ENCODE data around the gene IGF1R. TPM values are rescaled to one million over a fixed set of nuclear protein-coding genes. Genes with fewer than 3 reads are reported as not detected.

The IGF1R gene
- total RNA-seq, 1 donor from 2014 or later, result 151 TPM

DNA sequence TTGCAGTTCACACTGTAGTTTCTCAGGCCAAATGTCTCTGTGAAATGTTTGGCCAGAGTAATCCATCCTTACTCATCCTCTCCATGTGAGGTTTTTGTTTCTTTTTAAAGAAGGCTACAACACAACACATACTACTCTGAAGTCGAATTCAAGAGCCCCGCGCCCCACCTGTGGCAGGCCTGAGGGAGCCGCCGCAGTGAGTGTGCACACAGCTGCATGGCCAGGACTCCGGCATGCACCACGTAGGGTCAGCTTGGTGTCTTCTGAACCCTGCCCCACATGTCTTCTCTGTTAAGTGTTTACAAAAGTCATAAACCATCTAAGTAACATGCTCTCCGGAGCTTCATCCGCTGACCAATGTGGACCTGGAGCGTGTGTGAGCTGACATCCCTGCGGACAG, 300.6 kb downstream of the IGF1R start:
- no peaks in the 10 kb centered on the region for H3K27me3 ChIP-seq
- peaks cover 13 to 52% of the 10 kb centered on the region in 2 donors for H3K4me1 ChIP-seq
- DNase-seq (ENCODE audit: low spot score in 2 of 2), result no peak
- no peak overlapping the region for H3K4me3 ChIP-seq
- H3K27ac ChIP-seq, result peak overlapping the region; percentile 93 to 95
- H3K9me3 ChIP-seq, result no peaks in the 10 kb centered on the region
- intact Hi-C loops (cut with DNase I), result loop anchor here (5.0 kb wide), 1 partner anchor 72 kb away; no protein-coding TSS in a partner anchor
- H3K36me3 ChIP-seq, result peaks cover 37 to 53% of the 10 kb centered on the region in 2 donors
- TF ChIP-seq, protein P1, sequence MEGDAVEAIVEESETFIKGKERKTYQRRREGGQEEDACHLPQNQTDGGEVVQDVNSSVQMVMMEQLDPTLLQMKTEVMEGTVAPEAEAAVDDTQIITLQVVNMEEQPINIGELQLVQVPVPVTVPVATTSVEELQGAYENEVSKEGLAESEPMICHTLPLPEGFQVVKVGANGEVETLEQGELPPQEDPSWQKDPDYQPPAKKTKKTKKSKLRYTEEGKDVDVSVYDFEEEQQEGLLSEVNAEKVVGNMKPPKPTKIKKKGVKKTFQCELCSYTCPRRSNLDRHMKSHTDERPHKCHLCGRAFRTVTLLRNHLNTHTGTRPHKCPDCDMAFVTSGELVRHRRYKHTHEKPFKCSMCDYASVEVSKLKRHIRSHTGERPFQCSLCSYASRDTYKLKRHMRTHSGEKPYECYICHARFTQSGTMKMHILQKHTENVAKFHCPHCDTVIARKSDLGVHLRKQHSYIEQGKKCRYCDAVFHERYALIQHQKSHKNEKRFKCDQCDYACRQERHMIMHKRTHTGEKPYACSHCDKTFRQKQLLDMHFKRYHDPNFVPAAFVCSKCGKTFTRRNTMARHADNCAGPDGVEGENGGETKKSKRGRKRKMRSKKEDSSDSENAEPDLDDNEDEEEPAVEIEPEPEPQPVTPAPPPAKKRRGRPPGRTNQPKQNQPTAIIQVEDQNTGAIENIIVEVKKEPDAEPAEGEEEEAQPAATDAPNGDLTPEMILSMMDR (IDR thresholded peaks at IDR 0.05), result no peak

DNA sequence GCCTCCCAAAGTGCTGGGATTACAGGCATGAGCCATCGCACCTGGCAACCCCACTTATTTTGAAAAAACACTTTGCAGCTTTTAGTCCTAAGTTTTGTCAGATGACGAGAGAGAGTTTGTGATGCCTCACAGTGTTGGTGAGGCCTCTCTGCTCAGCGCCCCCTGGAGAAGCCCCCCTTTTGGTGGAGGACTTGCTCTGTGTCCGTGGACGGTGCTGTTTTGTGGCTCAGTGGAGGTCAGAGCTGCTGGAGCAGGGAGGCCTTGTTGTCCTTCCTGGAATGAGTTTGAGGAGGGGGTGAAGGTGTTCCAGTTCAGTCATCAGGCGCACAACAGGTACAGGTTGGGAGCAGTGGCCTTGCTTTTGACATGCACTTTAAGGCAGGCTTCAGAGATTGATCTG, 301.3 kb downstream of the IGF1R start:
- no peak for DNase-seq (ENCODE audit: low spot score in 2 of 2)
- H3K27ac ChIP-seq, result peak overlapping the region; percentile 95 to 98
- H3K9me3 ChIP-seq, result no peaks in the 10 kb centered on the region
- peaks cover 37 to 46% of the 10 kb centered on the region in 2 donors for H3K36me3 ChIP-seq
- intact Hi-C loops (cut with DNase I), result loop anchor here (5.0 kb wide), 1 partner anchor 72 kb away; no protein-coding TSS in a partner anchor
- no peaks in the 10 kb centered on the region for H3K27me3 ChIP-seq
- TF ChIP-seq, protein P1 (IDR thresholded peaks at IDR 0.05), result no peak
- H3K4me1 ChIP-seq, result peaks cover 15 to 56% of the 10 kb centered on the region in 2 donors
- no peak overlapping the region for H3K4me3 ChIP-seq

DNA sequence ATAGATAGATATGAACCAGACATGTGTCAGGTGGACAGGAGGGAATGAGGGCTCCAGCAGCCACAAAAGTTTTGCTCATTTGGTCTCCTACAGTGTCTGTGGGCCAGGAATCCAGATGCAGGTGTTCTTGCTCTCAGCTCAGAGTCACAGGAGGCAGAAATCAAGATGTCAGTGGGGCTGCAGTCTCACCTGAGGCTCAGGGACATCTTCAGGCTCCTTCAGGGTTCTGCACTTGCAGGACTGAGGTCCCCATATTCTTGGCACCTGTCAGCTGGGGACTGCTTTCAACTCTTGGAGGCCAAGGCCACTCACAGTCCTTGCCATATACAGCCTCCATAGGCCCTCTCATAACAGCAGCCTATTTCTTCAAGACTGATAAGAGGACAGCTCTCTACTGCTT, 301.9 kb downstream of the IGF1R start:
- peaks cover 31 to 40% of the 10 kb centered on the region in 2 donors for H3K36me3 ChIP-seq
- TF ChIP-seq, protein P1 (IDR thresholded peaks at IDR 0.05), result no peak
- H3K27me3 ChIP-seq, result no peaks in the 10 kb centered on the region
- DNase-seq (ENCODE audit: low spot score in 2 of 2), result no peak
- H3K4me3 ChIP-seq, result no peak overlapping the region
- H3K9me3 ChIP-seq, result no peaks in the 10 kb centered on the region
- H3K27ac ChIP-seq, result peak overlapping the region; percentile 95 to 98
- intact Hi-C loops (cut with DNase I), result no loop called here
- H3K4me1 ChIP-seq, result peaks cover 17 to 62% of the 10 kb centered on the region in 2 donors

DNA sequence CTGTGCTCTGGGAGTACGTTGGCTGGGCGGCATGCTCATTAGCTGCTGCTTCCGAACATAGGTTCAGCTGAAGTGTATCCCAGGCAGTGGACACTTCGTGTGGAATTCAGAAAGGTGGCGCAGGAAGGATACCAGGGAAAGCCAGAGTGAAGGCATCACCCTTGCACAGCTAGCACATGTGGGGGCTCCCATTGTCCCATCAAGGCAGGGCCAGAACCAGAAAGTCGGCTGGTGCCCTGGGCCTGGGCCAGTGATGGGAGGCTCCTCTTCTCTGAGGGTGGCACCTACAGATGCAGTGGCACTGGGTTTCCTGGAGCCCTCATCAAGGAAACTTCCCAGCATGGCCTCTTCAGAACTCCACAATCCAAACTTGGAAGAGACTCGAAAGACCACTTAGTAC, 302.7 kb downstream of the IGF1R start:
- intact Hi-C loops (cut with DNase I), result no loop called here
- Histone ChIP-seq H3K4me3 (no peak overlapping the region), H3K27me3 (no peaks in the 10 kb centered on the region), H3K4me1 (peaks cover 20 to 65% of the 10 kb centered on the region in 2 donors), H3K27ac (peak overlapping the region; percentile 95 to 98), H3K36me3 (peaks cover 29 to 36% of the 10 kb centered on the region in 2 donors), H3K9me3 (no peaks in the 10 kb centered on the region)
- DNase-seq (ENCODE audit: low spot score in 2 of 2), result no peak
- TF ChIP-seq, protein P1 (IDR thresholded peaks at IDR 0.05), result no peak

DNA sequence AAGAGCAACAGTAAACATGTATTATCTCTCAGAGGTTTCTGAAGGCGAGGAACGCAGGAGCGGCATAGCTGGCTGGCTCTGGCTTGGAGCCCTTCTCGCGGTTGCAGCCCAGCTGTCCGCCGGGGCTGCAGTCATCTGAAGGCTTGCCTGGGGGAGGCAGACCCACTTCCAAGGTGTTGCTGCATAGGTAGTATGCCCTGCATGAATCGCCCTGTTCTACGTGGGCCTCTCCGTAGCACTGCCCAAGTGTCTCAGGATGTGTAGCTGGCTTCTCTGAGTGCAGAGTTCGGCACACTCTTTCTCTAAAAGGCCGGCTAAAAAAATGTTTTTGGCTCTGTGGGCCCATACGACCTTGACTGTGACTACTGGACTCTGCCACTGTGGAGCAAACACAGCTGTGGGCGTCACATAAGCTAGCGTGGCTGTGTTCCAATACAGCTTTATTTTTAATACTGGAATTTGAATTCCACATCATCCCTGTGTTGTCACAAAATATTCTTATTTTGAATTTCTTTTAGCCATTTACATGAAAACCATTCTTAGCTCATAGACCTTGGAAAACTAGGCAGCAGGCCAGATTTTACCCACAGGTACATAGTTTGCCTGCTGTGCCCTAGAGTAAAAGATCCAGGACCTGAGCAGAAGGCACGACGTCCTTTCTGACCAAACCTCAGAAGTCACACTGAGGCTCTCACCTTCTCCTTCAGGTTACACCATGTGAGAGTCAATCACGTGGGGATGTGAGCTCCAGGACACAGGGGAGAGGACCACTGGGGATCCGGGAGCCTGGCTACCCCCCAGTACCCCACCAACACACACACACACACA, 303.4 kb downstream of the IGF1R start:
- peaks cover 31 to 41% of the 10 kb centered on the region in 2 donors for H3K36me3 ChIP-seq
- H3K4me3 ChIP-seq, result no peak overlapping the region
- no peaks in the 10 kb centered on the region for H3K9me3 ChIP-seq
- peaks cover 20 to 63% of the 10 kb centered on the region in 2 donors for H3K4me1 ChIP-seq
- no peaks in the 10 kb centered on the region for H3K27me3 ChIP-seq
- intact Hi-C loops (cut with DNase I), result no loop called here
- peak overlapping the region; percentile 95 to 98 for H3K27ac ChIP-seq
- DNase-seq (ENCODE audit: low spot score in 2 of 2), result no peak
- TF ChIP-seq, protein P1 (IDR thresholded peaks at IDR 0.05), result no peak

Data from ascending aorta (tissue), 2 donors.